Astrocyte of the cerebellum (primary cell): ENCODE data around the gene IFNA21.
"Not testable (repeated sequence)": the region's sequence is repeated elsewhere in the genome, so short reads cannot be mapped to it uniquely, and the experiment has no call there.

Source experiments
- DNase-seq: peaks from one replicate; pipeline ENCODE4 v3.0.0-alpha.2; 2011; ENCODE audit warnings: low read depth
- H3K4me3 ChIP-seq: 2 replicates; pipeline ENCODE4 v1.5.1; 2011; ENCODE audit warnings: mild to moderate bottlenecking, low read depth, low read length, moderate library complexity
- CTCF ChIP-seq: IDR thresholded peaks from 2 replicates; pipeline ENCODE4 v1.5.1; 2012; ENCODE audit warnings: low read length, low read depth, moderate library complexity, mild to moderate bottlenecking; ENCODE audit errors: missing control alignments
- in situ Hi-C: cut with HindIII; loops from 2 replicates; pipeline ENCODE4 v1.10.0; 2017; ENCODE audit warnings: low sequenced_read_pairs

IFNA21 gene

DNA sequence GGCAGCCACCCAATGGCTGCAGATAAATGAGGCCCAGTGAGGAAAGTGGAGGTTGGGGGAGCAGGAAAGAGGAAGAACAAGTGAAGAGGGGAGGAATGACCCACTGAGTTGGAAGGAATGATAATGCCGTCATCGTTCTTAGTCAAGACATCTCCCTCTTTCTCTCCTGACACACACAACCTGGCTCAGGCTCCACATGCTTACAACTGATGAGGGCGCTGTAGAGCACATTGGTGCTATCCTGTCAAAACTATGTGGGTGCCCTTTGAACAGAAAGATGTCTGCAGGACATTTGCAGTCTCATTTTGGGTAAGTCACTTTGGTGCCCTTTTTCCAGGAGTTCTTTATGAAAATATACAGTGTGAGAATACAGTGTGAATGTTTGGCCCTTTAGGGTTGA is 30.7 kb downstream of the IFNA21 start:
- DNase-seq = no peak
- in situ Hi-C loops = no loop called here
- TF ChIP-seq CTCF = no peak
- H3K4me3 ChIP-seq = no peak overlapping the region

DNA sequence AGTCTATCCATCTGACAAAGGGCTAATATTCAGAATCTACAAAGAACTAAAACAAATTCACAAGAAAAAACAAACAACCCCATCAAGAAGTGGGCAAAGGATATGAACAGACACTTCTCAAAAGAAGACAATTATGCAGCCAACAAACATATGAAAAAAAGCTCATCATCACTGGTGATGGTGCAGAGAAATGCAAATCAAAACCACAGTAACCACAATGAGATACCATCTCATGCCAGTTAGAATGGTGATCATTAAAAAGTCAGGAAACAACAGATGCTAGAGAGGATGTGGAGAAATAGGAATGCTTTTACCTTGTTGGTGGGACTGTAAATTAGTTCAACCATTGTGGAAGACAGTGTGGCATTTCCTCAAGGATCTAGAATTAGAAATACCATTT is 38.3 kb downstream of the IFNA21 start:
- H3K4me3 ChIP-seq, DNase-seq, in situ Hi-C loops: not testable (repeated sequence)

DNA sequence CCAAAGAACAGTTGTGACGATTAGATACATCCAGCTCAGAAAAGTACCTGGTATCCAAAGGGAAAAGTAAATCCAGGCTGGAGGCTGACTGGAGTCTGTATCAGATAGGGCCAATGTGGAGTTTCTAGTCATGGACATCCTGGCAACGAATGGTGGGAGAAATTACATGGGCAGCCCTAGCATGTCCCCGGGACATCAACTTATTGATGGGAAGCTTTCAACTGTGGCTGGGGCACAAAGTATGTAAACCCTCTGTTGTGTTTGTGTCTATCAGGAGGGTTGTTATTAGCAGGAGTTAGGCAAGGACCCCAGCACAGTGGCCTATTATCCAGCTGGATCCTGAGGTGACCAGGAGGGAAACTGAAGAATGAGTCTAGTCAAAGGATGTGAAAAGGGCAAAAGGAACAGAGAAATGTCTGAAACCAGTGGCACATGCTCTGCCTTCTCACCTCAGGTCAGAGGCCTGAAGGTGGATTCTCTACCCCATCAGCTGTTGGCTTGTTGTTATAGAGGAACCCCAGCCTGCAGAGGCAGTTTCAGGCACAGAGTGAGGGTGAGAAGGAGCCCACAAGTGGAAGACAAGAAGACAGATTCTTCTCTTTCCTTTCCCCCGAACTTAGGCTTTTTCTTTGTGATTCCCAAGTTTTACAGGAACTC is 44.7 kb downstream of the IFNA21 start:
- no peak for DNase-seq
- no peak overlapping the region for H3K4me3 ChIP-seq
- in situ Hi-C loops = no loop called here
- no peak for TF ChIP-seq CTCF

DNA sequence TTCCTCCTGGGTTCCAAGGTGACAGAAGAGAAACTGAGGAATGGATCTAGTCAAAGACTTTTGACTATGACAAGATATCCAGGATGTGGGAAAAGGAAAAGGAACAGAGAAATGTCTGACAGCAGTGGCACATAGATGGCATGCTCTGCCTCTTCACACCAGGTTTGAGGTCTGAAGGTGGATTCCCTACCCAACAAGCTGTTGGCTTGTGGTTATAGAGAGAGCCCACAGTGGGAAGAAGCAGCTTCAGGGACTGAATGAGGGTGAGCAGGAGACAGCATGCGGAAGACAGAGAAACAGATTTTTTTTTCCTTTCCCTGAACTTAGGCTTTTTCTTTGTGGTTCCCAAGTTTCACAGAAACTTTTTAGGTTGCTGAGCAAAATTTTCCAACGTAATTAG is 45.4 kb downstream of the IFNA21 start:
- DNase-seq = no peak
- no peak for TF ChIP-seq CTCF

DNA sequence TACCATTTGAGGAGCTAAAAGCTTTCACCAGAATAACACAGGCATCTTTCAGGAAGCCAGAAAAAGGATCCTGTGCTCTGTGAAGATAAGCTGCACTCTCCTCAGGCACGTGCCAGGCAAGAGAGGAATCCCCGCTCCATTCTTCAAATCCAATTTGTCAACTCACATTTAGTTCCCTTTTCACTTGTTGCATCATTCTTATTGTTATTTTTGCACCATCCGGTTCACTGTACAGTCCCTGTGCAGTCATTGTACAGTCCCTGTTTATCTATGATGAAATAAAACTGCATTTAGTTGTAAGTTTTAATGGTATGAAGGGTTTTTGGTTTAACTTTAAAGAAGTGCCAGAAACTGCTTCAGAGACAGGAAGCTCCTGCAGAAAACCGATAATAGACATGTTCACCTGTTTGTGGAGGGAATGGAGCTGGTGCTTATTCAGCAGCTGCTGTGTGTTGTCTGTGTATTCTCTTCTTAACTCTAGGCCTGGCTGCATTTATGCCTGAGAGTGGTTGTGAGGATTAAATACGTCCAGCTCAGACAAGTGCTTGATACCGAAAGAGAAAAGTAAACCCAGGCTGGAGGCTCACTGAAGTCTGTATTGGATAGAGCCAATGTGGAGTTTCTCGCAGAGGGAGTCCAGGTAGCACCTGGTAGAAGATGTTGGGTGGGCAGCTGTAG is 47.2 kb downstream of the IFNA21 start:
- no peak for TF ChIP-seq CTCF
- no peak overlapping the region for H3K4me3 ChIP-seq
- no peak for DNase-seq
- in situ Hi-C loops = loop anchor here (5.0 kb wide), 1 partner anchor 767 kb away; no protein-coding TSS in a partner anchor

More for the DNA sequence above, 45.4 kb downstream of the IFNA21 start:
- no peak overlapping the region for H3K4me3 ChIP-seq
- in situ Hi-C loops = no loop called here
